H9 (cell line): ENCODE measurements around the gene HMX1. TPM values are rescaled to one million over a fixed set of nuclear protein-coding genes. Genes with fewer than 3 reads are reported as not detected.

ENCODE experiments used
- DNase-seq: peaks from one replicate; pipeline ENCODE4 v3.0.0-alpha.2; 2017
- H2AFZ ChIP-seq: one replicate; pipeline ENCODE4 v1.6.1; 2013; ENCODE audit warnings: mild to moderate bottlenecking, low read length, control low read depth, moderate library complexity
- H2AK5ac ChIP-seq: 2 replicates; pipeline ENCODE4 v1.6.1; 2013; ENCODE audit warnings: low read length, control low read depth, mixed read lengths; ENCODE audit not compliant: insufficient read length
- H2BK120ac ChIP-seq: one replicate; pipeline ENCODE4 v1.6.1; 2013; ENCODE audit warnings: low read depth, mild to moderate bottlenecking, low read length, control low read depth, inconsistent platforms; ENCODE audit not compliant: poor library complexity, severe bottlenecking
- H2BK12ac ChIP-seq: 2 replicates; pipeline ENCODE4 v1.6.1; 2013; ENCODE audit warnings: low read length, control low read depth, mixed read lengths, low read depth; ENCODE audit not compliant: insufficient read length
- H2BK15ac ChIP-seq: 2 replicates; pipeline ENCODE4 v1.6.1; 2013; ENCODE audit warnings: low read depth, low read length, control low read depth
- H2BK20ac ChIP-seq: one replicate; pipeline ENCODE4 v1.6.1; 2013; ENCODE audit warnings: low read depth, mild to moderate bottlenecking, low read length, control low read depth, inconsistent platforms; ENCODE audit not compliant: poor library complexity, severe bottlenecking
- H2BK5ac ChIP-seq: 2 replicates; pipeline ENCODE4 v1.6.1; 2013; ENCODE audit warnings: low read length, control low read depth, mixed read lengths; ENCODE audit not compliant: insufficient read length
- H3K14ac ChIP-seq: 2 replicates; pipeline ENCODE4 v1.6.1; 2013; ENCODE audit warnings: low read length, control low read depth; ENCODE audit not compliant: insufficient read depth
- H3K18ac ChIP-seq: 2 replicates; pipeline ENCODE4 v1.6.1; 2013; ENCODE audit warnings: low read depth, mild to moderate bottlenecking, mixed read lengths, low read length, control low read depth; ENCODE audit not compliant: insufficient read length
- H3K23ac ChIP-seq: 2 replicates; pipeline ENCODE4 v1.6.1; 2013; ENCODE audit warnings: low read length, control low read depth, mixed read lengths, low read depth; ENCODE audit not compliant: insufficient read length
- H3K23me2 ChIP-seq: 2 replicates; pipeline ENCODE4 v1.6.1; 2013; ENCODE audit warnings: low read depth, mild to moderate bottlenecking, mixed read lengths, low read length, control low read depth; ENCODE audit not compliant: insufficient read length, poor library complexity, severe bottlenecking
- H3K27ac ChIP-seq: 2 replicates; pipeline ENCODE4 v1.5.1; 2013; ENCODE audit warnings: low read length, control low read depth, mixed read lengths, low read depth; ENCODE audit not compliant: insufficient read length
- H3K27me3 ChIP-seq: 2 replicates; pipeline ENCODE4 v1.6.1; 2013; ENCODE audit warnings: low read length, control low read depth, inconsistent platforms; ENCODE audit not compliant: insufficient read depth
- H3K4ac ChIP-seq: 2 replicates; pipeline ENCODE4 v1.6.1; 2013; ENCODE audit warnings: low read depth, mild to moderate bottlenecking, control low read depth, inconsistent platforms, low read length, moderate library complexity
- H3K4me1 ChIP-seq: 2 replicates; pipeline ENCODE4 v1.6.1; 2013; ENCODE audit warnings: low read length, control low read depth, inconsistent platforms; ENCODE audit not compliant: insufficient read depth
- H3K4me2 ChIP-seq: 2 replicates; pipeline ENCODE4 v1.6.1; 2013; ENCODE audit warnings: low read length, control low read depth, mixed read lengths; ENCODE audit not compliant: insufficient read length, insufficient read depth
- H3K56ac ChIP-seq: 2 replicates; pipeline ENCODE4 v1.6.1; 2013; ENCODE audit warnings: low read depth, mild to moderate bottlenecking, mixed read lengths, low read length, control low read depth; ENCODE audit not compliant: insufficient read length
- H3K79me1 ChIP-seq: 2 replicates; pipeline ENCODE4 v1.6.1; 2013; ENCODE audit warnings: low read depth, mild to moderate bottlenecking, moderate library complexity, low read length, control low read depth, inconsistent platforms; ENCODE audit not compliant: insufficient read depth, poor library complexity, severe bottlenecking
- H3K79me2 ChIP-seq: 2 replicates; pipeline ENCODE4 v1.6.1; 2013; ENCODE audit warnings: low read length, control low read depth, inconsistent platforms; ENCODE audit not compliant: insufficient read depth
- H3K9ac ChIP-seq: 2 replicates; pipeline ENCODE4 v1.6.1; 2013; ENCODE audit warnings: low read length, control low read depth, mixed read lengths; ENCODE audit not compliant: insufficient read length; ENCODE audit errors: extremely low read depth
- H3K9me3 ChIP-seq: one replicate; pipeline ENCODE4 v1.6.1; 2013; ENCODE audit warnings: low read depth, low read length, inconsistent platforms; ENCODE audit not compliant: control insufficient read depth
- H3T11ph ChIP-seq: one replicate; pipeline ENCODE4 v1.6.1; 2013; ENCODE audit warnings: mild to moderate bottlenecking, low read length, control low read depth, inconsistent platforms
- H4K20me1 ChIP-seq: one replicate; pipeline ENCODE4 v1.6.1; 2013; ENCODE audit not compliant: control insufficient read depth, insufficient read length, insufficient read depth
- H4K5ac ChIP-seq: 2 replicates; pipeline ENCODE4 v1.6.1; 2013; ENCODE audit warnings: low read depth, mild to moderate bottlenecking, mixed read lengths, low read length, control low read depth; ENCODE audit not compliant: insufficient read length
- H4K8ac ChIP-seq: replicated peaks from 2 replicates; pipeline ENCODE4 v1.6.1; 2013; ENCODE audit warnings: low read length, control low read depth, mixed read lengths, low read depth; ENCODE audit not compliant: insufficient read length
- H4K91ac ChIP-seq: 2 replicates; pipeline ENCODE4 v1.6.1; 2013; ENCODE audit warnings: low read depth, mild to moderate bottlenecking, moderate library complexity, mixed read lengths, low read length, control low read depth; ENCODE audit not compliant: insufficient read length
- H3K27ac Mint-ChIP-seq, 3 experiments: 2 replicates in 2 of 3; 3 replicates in 1 of 3; pipeline ENCODE4 v1.8.0; 2020 to 2021; ENCODE audit warnings: mixed read lengths in 3 of 3, mild to moderate bottlenecking in 1 of 3, moderate library complexity in 1 of 3
- H3K27me3 Mint-ChIP-seq: 2 replicates; pipeline ENCODE4 v1.8.0; 2021; ENCODE audit warnings: low read depth, mild to moderate bottlenecking, moderate library complexity, mixed read lengths
- H3K36me3 Mint-ChIP-seq, 3 experiments: 2 replicates in 2 of 3; 3 replicates in 1 of 3; pipeline ENCODE4 v1.8.0; 2020 to 2021; ENCODE audit warnings: low read depth in 3 of 3, mixed read lengths in 3 of 3; ENCODE audit not compliant: insufficient read depth in 1 of 3
- H3K4me1 Mint-ChIP-seq, 2 experiments: 2 replicates each; pipeline ENCODE4 v1.8.0; 2020; ENCODE audit warnings: mixed read lengths in 2 of 2
- H3K4me3 Mint-ChIP-seq, 2 experiments: 2 replicates in 1 of 2; 3 replicates in 1 of 2; pipeline ENCODE4 v1.8.0; 2020 to 2021; ENCODE audit warnings: mild to moderate bottlenecking in 2 of 2, mixed read lengths in 2 of 2, moderate library complexity in 1 of 2
- H3K9me3 Mint-ChIP-seq, 2 experiments: 2 replicates in 1 of 2; 3 replicates in 1 of 2; pipeline ENCODE4 v1.8.0; 2020; ENCODE audit warnings: mild to moderate bottlenecking in 2 of 2, mixed read lengths in 2 of 2, moderate library complexity in 1 of 2
- CTCF ChIP-seq: fragments of 200-600 bp; sonication (generic); conservative IDR thresholded peaks from 3 replicates; pipeline ENCODE4 v1.8.0; 2021; ENCODE audit warnings: antibody characterized with exemption, mild to moderate bottlenecking
- WGBS: extraction: QIAGEN DNeasy Blood & Tissue Kit; methylation state at CpG from one replicate; pipeline ENCODE4 v1.1.7; 2013; ENCODE audit warnings: missing lambda C conversion rate, low lambda C conversion rate, mixed read lengths; ENCODE audit not compliant: insufficient read length; ENCODE audit errors: extremely low coverage; 5-methylcytosine and 5-hydroxymethylcytosine counted together
- total RNA-seq: library from RNA; stranded (reverse); gene quantifications from 2 replicates; pipeline ENCODE4 v1.2.1, GENCODE V29; 2021

Gene HMX1
- total RNA-seq, 1 experiment from 2014 or later = 0.26 TPM

GRCh38 chr4:8880851-8881250 is 9.2 kb upstream of the HMX1 start:
- H3K4me1 ChIP-seq = no peaks in the 10 kb centered on the region
- no peak overlapping the region for H4K91ac ChIP-seq
- H2BK20ac ChIP-seq = no peak overlapping the region
- Mint-ChIP-seq H3K36me3 (no peaks in the 10 kb centered on the region; a peak in 1 of 7 replicates), H3K4me3 (no peak overlapping the region; a peak in 1 of 5 replicates), H3K27me3 (peaks cover 94% of the 10 kb centered on the region), H3K4me1 (peaks cover 9 to 26% of the 10 kb centered on the region in 2 experiments), H3K9me3 (peaks cover 2 to 4% of the 10 kb centered on the region in 2 experiments; a peak in 2 of 5 replicates), H3K27ac (no peak overlapping the region)
- no peak overlapping the region for H3K56ac ChIP-seq
- no CpG with 5 or more reads among the region's 9 CpGs for WGBS
- H3K4ac ChIP-seq = no peak overlapping the region
- H3K9me3 ChIP-seq = no peaks in the 10 kb centered on the region
- no peaks in the 10 kb centered on the region for H3K79me1 ChIP-seq
- H4K5ac ChIP-seq = no peak overlapping the region
- no peak overlapping the region for H3K9ac ChIP-seq
- no peaks in the 10 kb centered on the region for H3K23me2 ChIP-seq
- peaks cover 60% of the 10 kb centered on the region for H3K27me3 ChIP-seq
- H3K79me2 ChIP-seq = no peaks in the 10 kb centered on the region
- H2AK5ac ChIP-seq = no peak overlapping the region
- no peak overlapping the region for H2BK5ac ChIP-seq
- H3T11ph ChIP-seq = no peak overlapping the region
- no peak overlapping the region for H3K27ac ChIP-seq
- H3K23ac ChIP-seq = no peak overlapping the region
- no peak overlapping the region for H3K4me2 ChIP-seq
- TF ChIP-seq CTCF = no peak
- H3K14ac ChIP-seq = no peak overlapping the region
- H2BK15ac ChIP-seq = no peak overlapping the region
- no peak for DNase-seq
- H3K18ac ChIP-seq = no peak overlapping the region
- no peak overlapping the region for H2AFZ ChIP-seq
- H2BK120ac ChIP-seq = no peak overlapping the region
- H4K20me1 ChIP-seq = no peaks in the 10 kb centered on the region
- H2BK12ac ChIP-seq = no peak overlapping the region
- no peak overlapping the region for H4K8ac ChIP-seq
